Measurements from ENCODE around the gene MED16. TPM values are rescaled to one million over a fixed set of nuclear protein-coding genes. Genes with fewer than 3 reads are reported as not detected.
"Not testable (repeated sequence)": the region's sequence is repeated elsewhere in the genome, so short reads cannot be mapped to it uniquely, and the experiment has no call there.

The MED16 gene
- total and polyA plus RNA-seq, 8 donors, result 23.0 to 147 (median 35.5) TPM

DNA sequence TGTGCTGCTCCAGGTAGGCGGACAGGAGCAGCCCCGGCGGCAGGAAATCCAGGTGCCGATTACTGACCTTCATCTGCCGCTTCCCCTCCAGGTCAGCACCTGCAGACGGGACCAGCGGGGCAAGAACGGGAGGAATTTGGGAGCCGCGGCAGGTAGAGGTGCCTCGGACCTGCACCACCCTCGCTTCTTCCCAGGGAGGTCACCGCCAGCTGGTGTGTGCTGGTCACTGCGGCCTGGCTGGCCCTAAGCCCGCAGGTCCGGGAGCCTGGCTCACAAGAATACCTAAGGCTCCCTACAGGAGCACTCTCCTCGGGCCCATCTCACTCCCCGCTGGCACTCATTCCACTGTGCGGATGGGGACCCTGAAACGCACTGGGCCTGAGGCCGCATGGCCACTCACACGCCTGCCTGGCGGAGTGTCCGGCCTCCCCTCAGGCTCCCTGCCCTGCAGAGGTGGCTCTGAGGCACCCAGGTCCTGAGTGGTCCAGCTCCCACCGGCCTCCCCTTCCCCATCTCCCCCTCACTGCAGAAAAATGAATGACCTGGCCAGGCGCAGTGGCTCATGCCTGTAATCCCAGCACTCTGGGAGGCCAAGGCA, 4.6 kb upstream of the MED16 start:
- intact Hi-C loops (cut with DNase I), result no loop called here
- Histone ChIP-seq H3K36me3 (peaks cover 0 to 5% (median 3%) of the 10 kb centered on the region in 3 donors), H3K4me3 (no peak overlapping the region), H3K9me3 (no peaks in the 10 kb centered on the region), H3K4me1 (no peaks in the 10 kb centered on the region), H3K27ac (no peak overlapping the region), H3K27me3 (no peaks in the 10 kb centered on the region)
- ATAC-seq (no peak), FAIRE-seq (no peak), DNase-seq (peak in 1 of 6 donors; percentile 70)
- WGBS, 2 donors, result 92 to 93% methylated on average over 26 of the region's 26 CpGs
- TF ChIP-seq, protein P1, sequence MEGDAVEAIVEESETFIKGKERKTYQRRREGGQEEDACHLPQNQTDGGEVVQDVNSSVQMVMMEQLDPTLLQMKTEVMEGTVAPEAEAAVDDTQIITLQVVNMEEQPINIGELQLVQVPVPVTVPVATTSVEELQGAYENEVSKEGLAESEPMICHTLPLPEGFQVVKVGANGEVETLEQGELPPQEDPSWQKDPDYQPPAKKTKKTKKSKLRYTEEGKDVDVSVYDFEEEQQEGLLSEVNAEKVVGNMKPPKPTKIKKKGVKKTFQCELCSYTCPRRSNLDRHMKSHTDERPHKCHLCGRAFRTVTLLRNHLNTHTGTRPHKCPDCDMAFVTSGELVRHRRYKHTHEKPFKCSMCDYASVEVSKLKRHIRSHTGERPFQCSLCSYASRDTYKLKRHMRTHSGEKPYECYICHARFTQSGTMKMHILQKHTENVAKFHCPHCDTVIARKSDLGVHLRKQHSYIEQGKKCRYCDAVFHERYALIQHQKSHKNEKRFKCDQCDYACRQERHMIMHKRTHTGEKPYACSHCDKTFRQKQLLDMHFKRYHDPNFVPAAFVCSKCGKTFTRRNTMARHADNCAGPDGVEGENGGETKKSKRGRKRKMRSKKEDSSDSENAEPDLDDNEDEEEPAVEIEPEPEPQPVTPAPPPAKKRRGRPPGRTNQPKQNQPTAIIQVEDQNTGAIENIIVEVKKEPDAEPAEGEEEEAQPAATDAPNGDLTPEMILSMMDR (IDR thresholded peaks at IDR 0.05), result no peak

DNA sequence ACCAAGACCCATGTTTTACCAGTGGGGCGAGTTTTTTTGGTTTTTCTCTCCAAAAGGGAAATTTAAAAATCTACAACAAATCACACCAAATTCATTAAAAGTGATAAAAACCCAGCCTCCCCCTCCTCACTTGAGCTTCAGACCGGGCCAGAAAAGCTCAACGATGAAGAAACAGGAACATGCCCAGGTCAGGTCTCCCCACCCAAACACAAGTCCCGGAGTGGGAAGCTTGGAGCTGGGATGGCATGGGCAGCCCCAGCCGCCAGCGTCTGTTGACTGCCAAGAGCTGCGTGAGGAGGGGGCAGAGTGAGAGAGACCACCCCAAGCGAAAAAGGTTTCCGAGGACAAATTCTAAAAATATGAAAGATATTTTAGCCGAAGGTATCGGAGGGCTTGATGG, 4.0 kb upstream of the MED16 start:
- TF ChIP-seq, protein P1 (IDR thresholded peaks at IDR 0.05), result no peak
- no peaks in the 10 kb centered on the region for H3K9me3 ChIP-seq
- H3K4me1 ChIP-seq, result no peaks in the 10 kb centered on the region
- no peak overlapping the region for H3K4me3 ChIP-seq
- 92% methylated on average over 11 of the region's 11 CpGs for WGBS, 2 donors
- no peak for DNase-seq
- ATAC-seq, result no peak
- no peak for FAIRE-seq
- H3K27ac ChIP-seq, result no peak overlapping the region
- intact Hi-C loops (cut with DNase I), result no loop called here
- H3K36me3 ChIP-seq, result peaks cover 0 to 5% (median 3%) of the 10 kb centered on the region in 3 donors
- H3K27me3 ChIP-seq, result no peaks in the 10 kb centered on the region

DNA sequence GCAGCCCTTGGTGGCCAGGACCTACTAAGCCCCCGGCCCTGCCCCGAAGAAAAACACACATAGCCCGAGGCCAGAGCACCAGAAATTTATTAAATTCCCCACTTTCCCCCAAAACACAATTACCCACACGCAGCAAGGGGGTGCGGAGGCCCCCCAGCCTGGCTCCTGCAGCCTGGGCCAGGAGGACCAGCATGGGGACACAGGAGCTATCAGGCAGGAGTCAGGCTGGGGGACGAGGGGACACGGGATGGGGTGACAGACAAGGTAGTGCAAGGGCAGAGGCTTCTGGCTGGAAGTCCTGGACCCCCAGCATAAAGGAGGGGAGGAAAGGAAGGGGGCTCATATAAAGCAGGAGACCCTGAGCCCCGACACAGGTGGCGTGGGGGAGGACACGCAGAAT, 3.4 kb upstream of the MED16 start:
- no peaks in the 10 kb centered on the region for H3K4me1 ChIP-seq
- no peaks in the 10 kb centered on the region for H3K27me3 ChIP-seq
- TF ChIP-seq, protein P1 (IDR thresholded peaks at IDR 0.05), result no peak
- H3K36me3 ChIP-seq, result peaks cover 0 to 5% (median 3%) of the 10 kb centered on the region in 3 donors
- 94 to 95% methylated on average over 10 of the region's 10 CpGs for WGBS, 2 donors
- H3K4me3 ChIP-seq, result no peak overlapping the region
- peak in 1 of 6 donors; percentile 66 for DNase-seq
- no peak overlapping the region for H3K27ac ChIP-seq
- intact Hi-C loops (cut with DNase I), result no loop called here
- no peak for FAIRE-seq
- no peaks in the 10 kb centered on the region for H3K9me3 ChIP-seq
- ATAC-seq, result no peak

DNA sequence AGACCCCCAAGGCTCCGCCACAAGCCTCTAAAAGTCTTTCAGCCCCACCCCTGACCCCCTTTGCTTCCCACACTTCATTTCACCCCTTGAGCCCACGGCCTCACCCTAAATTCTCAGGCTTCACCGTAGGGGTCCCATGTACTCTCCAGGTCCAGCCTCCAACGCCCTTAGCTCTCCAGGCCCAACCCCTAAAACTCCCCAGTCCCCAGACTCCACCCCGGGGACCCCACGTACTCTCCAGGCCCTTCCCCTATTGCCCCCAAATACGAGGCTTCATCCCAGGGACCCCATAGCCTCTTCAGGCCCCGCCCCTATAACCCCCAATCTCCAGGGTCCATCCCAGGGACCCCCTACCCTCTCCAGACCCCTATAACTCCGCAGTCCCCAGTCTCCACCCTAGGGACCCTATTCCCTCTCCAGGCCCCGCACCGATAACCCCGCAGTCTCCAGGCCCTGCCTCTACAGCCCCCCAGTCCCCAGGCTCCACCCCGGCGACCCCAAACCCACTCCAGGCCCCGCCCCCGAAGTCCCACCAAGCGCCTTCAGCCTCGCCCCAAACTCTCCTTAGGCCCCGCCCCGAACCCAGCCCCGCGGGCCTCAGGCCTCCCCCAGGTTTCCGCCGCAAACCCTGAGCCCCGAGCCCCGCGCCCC, 619 bp downstream of the MED16 start:
- Histone ChIP-seq H3K4me3 (peak overlapping the region; percentile 73 to 82 (median 78)), H3K4me1 (peaks cover 0 to 4% (median 0%) of the 10 kb centered on the region in 3 donors), H3K27ac (peak overlapping the region; percentile 79 to 98 (median 96)), H3K27me3 (no peaks in the 10 kb centered on the region), H3K36me3 (peaks cover 0 to 12% (median 4%) of the 10 kb centered on the region in 3 donors), H3K9me3 (no peaks in the 10 kb centered on the region)
- peak in 4 of 6 donors; percentile 47 to 86 (median 69) for DNase-seq
- FAIRE-seq, result no peak
- intact Hi-C loops (cut with DNase I), result no loop called here
- WGBS, 2 donors, result 2% methylated on average over 24 to 27 of the region's 27 CpGs
- ATAC-seq, result peak; percentile 13 to 16 (median 15)
- TF ChIP-seq, protein P1 (IDR thresholded peaks at IDR 0.05), result no peak

DNA sequence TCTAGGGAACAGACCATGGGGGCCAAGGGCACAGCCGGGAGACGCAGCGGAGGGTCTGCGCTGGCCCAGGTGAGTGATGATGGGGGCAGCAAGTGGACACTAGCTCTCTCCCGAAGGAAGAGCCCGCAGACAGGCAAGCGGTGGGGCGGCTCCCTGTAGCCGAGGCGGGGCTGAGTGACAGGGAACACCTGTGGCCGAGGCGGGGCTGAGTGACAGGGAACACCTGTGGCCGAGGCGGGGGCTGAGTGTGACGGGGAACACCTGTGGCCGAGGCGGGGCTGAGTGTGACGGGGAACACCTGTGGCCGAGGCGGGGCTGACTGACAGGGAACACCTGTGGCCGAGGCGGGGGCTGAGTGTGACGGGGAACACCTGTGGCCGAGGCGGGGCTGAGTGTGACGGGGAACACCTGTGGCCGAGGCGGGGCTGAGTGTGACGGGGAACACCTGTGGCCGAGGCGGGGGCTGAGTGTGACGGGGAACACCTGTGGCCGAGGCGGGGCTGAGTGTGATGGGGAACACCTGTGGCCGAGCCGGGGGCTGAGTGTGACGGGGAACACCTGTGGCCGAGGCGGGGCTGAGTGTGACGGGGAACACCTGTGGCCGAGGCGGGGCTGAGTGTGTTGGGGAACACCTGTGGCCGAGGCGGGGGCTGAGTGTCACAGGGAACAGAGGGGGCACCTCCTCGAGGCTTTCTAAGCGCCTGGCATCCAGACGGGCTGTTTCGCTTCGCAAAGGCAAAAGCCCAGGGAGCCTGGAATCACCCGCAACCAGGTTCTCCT, 1.4 kb downstream of the MED16 start:
- H3K4me1 ChIP-seq; intact Hi-C loops (cut with DNase I); H3K27me3 ChIP-seq; H3K9me3 ChIP-seq: not testable (repeated sequence)
- peak; percentile 22 to 55 (median 36) for ATAC-seq
- FAIRE-seq, result peak; percentile 13
- 13 to 19% methylated on average over 47 to 50 of the region's 50 CpGs for WGBS, 2 donors
- peak overlapping the region; percentile 74 to 96 (median 88) for H3K27ac ChIP-seq
- H3K36me3 ChIP-seq, result peaks cover 0 to 17% (median 4%) of the 10 kb centered on the region in 3 donors
- peak; percentile 86 to 95 (median 90) for DNase-seq
- H3K4me3 ChIP-seq, result peak overlapping the region; percentile 73 to 82 (median 78)

Measured in pancreas (tissue), 10 donors.